Measurements from ENCODE around the gene BRIP1. TPM values are rescaled to one million over a fixed set of nuclear protein-coding genes. Genes with fewer than 3 reads are reported as not detected.

The BRIP1 gene
- total RNA-seq, 2 experiments from 2014 or later = 1.0 to 1.9 TPM

GRCh38 chr17:61833536-61834193 lies 29.7 kb downstream of the BRIP1 start:
- TF ChIP-seq CTCF (IDR thresholded peaks at IDR 0.05) = no peak
- Mint-ChIP-seq H3K36me3 (ENCODE audit: low read depth) (no peaks in the 10 kb centered on the region), H3K27me3 (no peaks in the 10 kb centered on the region), H3K27ac (no peak overlapping the region), H3K4me3 (no peak overlapping the region), H3K4me1 (ENCODE audit: low read depth) (no peaks in the 10 kb centered on the region), H3K9me3 (no peaks in the 10 kb centered on the region)
- ATAC-seq (ENCODE audit: poor library complexity) (no peak), DNase-seq (no peak)
- no peaks in the 10 kb centered on the region for H3K36me3 ChIP-seq (ENCODE audit: insufficient read depth, low read length)
- H3K9me3 ChIP-seq (ENCODE audit: control insufficient read depth in 1 of 2, insufficient read depth in 1 of 2, low read length in 2 of 2) = no peaks in the 10 kb centered on the region
- H3K4me3 ChIP-seq (ENCODE audit: low read length) = no peak overlapping the region
- no peaks in the 10 kb centered on the region for H3K27me3 ChIP-seq (ENCODE audit: control insufficient read depth in 1 of 2, insufficient read depth in 2 of 2, low read length in 2 of 2)
- ChIA-PET POLR2A (no interaction called here), CTCF (interaction anchor here (1.4 kb wide), 1 partner anchor 421 kb away, joined by 5 read pairs; no protein-coding TSS in a partner anchor)
- no peak overlapping the region for H3K27ac ChIP-seq (ENCODE audit: low read depth in 1 of 2, low read length in 2 of 2)
- no peaks in the 10 kb centered on the region for H3K4me1 ChIP-seq (ENCODE audit: insufficient read depth, low read length)
- intact Hi-C loops (cut with DNase I, micrococcal nuclease) = loop anchor here in 1 of 2 experiments (10.0 kb wide), 1 partner anchor 829 kb away; no protein-coding TSS in a partner anchor

GRCh38 chr17:61832463-61832862 lies 30.9 kb downstream of the BRIP1 start:
- H3K9me3 Mint-ChIP-seq = no peaks in the 10 kb centered on the region
- no peaks in the 10 kb centered on the region for H3K4me1 ChIP-seq (ENCODE audit: insufficient read depth, low read length)
- ChIA-PET CTCF (no interaction called here), POLR2A (no interaction called here)
- H3K27ac ChIP-seq (ENCODE audit: low read depth in 1 of 2, low read length in 2 of 2) = no peak overlapping the region
- TF ChIP-seq CTCF (IDR thresholded peaks at IDR 0.05) = no peak
- H3K36me3 Mint-ChIP-seq (ENCODE audit: low read depth) = no peaks in the 10 kb centered on the region
- H3K4me3 ChIP-seq (ENCODE audit: low read length) = no peak overlapping the region
- DNase-seq (no peak), ATAC-seq (ENCODE audit: poor library complexity) (no peak)
- H3K36me3 ChIP-seq (ENCODE audit: insufficient read depth, low read length) = no peaks in the 10 kb centered on the region
- no peak overlapping the region for H3K4me3 Mint-ChIP-seq
- H3K9me3 ChIP-seq (ENCODE audit: control insufficient read depth in 1 of 2, insufficient read depth in 1 of 2, low read length in 2 of 2) = peaks cover 0 to 2% of the 10 kb centered on the region in 2 experiments
- no peak overlapping the region for H3K27ac Mint-ChIP-seq
- intact Hi-C loops (cut with DNase I, micrococcal nuclease) = loop anchor here in 1 of 2 experiments (10.0 kb wide), 1 partner anchor 828 kb away; no protein-coding TSS in a partner anchor
- no peaks in the 10 kb centered on the region for H3K27me3 Mint-ChIP-seq
- H3K4me1 Mint-ChIP-seq (ENCODE audit: low read depth) = no peaks in the 10 kb centered on the region
- H3K27me3 ChIP-seq (ENCODE audit: control insufficient read depth in 1 of 2, insufficient read depth in 2 of 2, low read length in 2 of 2) = no peaks in the 10 kb centered on the region

GRCh38 chr17:61831099-61831498 lies 32.2 kb downstream of the BRIP1 start:
- H3K27ac Mint-ChIP-seq = no peak overlapping the region
- no peak for ATAC-seq (ENCODE audit: poor library complexity)
- H3K4me1 ChIP-seq (ENCODE audit: insufficient read depth, low read length) = no peaks in the 10 kb centered on the region
- H3K4me1 Mint-ChIP-seq (ENCODE audit: low read depth) = no peaks in the 10 kb centered on the region
- POLR2A ChIA-PET = no interaction called here
- H3K36me3 ChIP-seq (ENCODE audit: insufficient read depth, low read length) = no peaks in the 10 kb centered on the region
- CTCF ChIA-PET = no interaction called here
- intact Hi-C loops (cut with DNase I, micrococcal nuclease) = loop anchor here in 1 of 2 experiments (10.0 kb wide), 1 partner anchor 826 kb away; no protein-coding TSS in a partner anchor
- no peaks in the 10 kb centered on the region for H3K27me3 Mint-ChIP-seq
- H3K9me3 ChIP-seq (ENCODE audit: control insufficient read depth in 1 of 2, insufficient read depth in 1 of 2, low read length in 2 of 2) = peaks cover 0 to 3% of the 10 kb centered on the region in 2 experiments
- DNase-seq = no peak
- H3K9me3 Mint-ChIP-seq = no peaks in the 10 kb centered on the region
- H3K4me3 ChIP-seq (ENCODE audit: low read length) = no peak overlapping the region
- no peaks in the 10 kb centered on the region for H3K36me3 Mint-ChIP-seq (ENCODE audit: low read depth)
- no peak overlapping the region for H3K4me3 Mint-ChIP-seq
- H3K27me3 ChIP-seq (ENCODE audit: control insufficient read depth in 1 of 2, insufficient read depth in 2 of 2, low read length in 2 of 2) = no peaks in the 10 kb centered on the region
- H3K27ac ChIP-seq (ENCODE audit: low read depth in 1 of 2, low read length in 2 of 2) = no peak overlapping the region
- no peak for TF ChIP-seq CTCF (IDR thresholded peaks at IDR 0.05)

All from CD4-positive, alpha-beta T cell (primary cell).